ENCODE data around the gene THAP10.

THAP10 gene

GRCh38 chr15:70853973-70854665, 38.1 kb downstream of the THAP10 start, which contains the start of gene LARP6:
TSS of gene LARP6 (minus strand) at chr15:70854157. CDS start at chr15:70854088, 69 bp downstream.
- DNase-seq (ENCODE audit: low spot score), result peak; percentile 70

DNA sequence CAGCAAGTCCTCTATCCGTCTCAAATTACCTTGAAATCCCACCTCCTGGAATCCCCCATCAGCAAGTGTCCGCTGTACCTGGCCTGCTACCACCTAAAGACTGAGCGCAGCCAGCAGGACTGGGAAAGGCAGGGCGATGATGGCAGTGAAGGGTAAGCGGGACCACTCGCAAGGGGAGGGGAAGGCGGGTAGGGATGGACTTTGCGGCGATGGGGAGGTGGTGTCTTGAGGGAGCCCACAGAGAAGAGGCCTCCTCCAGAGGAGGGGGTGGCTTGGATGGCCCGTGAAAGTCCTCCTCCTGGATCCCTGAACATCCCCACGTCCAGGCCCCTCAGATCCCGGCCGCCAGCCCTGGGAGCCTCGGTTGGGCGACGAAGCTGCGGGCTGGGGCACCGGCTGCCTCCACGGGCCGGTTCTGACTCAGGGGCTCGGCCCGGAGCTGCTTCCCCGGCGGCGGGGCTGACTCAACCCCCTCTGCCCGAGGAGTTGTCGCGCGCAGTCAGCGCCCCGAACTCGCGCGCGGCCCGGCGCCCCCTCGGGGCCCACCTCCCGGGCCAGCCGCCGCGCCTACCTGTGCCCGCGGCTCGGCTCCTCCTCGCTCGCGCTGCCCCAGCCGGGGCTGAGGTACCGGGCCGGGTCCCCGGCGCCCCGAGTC, 38.8 kb downstream of the THAP10 start:
- DNase-seq (ENCODE audit: low spot score), result peak; percentile 56

DNA sequence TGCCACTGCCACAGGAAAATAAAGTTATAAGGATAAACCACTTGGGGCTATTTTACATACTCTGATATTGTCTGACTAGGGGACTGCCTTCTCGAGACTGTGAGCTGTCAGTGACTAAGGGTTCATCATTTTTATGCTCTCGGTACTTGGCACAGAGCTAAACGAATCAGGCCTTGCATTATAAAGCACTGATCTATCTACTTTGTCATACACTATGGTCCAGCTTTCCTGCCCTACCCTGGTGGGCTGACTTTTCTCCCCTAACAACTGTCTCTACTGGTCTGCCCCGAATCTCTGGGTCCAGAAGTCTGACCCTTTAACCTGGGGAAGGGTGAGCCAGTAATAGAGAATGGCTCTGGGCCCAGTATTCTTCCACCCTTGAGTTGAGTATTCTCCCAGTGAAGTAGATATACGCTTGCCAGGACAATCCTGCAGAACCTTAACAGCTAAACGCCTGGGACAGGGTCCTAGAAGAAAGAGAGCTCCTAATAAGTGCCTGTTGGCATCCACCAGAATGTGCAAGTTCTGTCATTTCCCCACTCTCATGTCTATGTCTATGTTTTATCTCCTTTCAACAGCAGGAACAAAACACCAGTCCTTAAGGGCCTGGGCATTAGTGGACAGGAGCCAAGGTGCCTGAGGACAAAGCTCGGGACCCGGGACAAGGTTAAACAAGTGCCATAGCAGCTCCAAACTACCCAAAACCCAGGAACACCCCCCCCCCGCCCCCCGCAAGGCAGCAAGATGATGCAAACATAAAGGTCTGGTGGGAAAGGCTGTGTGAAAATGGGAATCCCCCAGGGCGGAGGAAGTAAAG, 39.5 kb downstream of the THAP10 start:
- no peak for DNase-seq (ENCODE audit: low spot score)

DNA sequence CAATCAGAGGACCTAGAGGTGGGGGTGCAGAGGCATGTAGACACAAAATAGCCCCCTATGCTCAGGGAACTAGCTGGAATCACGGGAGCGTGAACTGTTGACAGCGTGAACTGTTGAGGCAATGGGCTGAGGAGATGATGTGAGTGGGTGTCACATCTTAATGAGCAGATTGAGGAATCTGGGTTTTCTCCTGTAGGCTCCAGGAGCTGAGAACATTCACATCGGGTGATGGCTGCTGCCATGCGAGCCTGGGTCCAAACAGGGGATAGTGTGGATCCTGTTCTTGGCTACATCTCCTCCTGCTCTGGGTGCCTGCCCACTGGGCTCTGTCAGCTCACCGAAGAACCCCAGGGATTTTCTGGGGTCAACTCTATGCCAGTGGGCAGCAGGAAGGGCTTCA, 40.3 kb downstream of the THAP10 start:
- DNase-seq (ENCODE audit: low spot score), result no peak

DNA sequence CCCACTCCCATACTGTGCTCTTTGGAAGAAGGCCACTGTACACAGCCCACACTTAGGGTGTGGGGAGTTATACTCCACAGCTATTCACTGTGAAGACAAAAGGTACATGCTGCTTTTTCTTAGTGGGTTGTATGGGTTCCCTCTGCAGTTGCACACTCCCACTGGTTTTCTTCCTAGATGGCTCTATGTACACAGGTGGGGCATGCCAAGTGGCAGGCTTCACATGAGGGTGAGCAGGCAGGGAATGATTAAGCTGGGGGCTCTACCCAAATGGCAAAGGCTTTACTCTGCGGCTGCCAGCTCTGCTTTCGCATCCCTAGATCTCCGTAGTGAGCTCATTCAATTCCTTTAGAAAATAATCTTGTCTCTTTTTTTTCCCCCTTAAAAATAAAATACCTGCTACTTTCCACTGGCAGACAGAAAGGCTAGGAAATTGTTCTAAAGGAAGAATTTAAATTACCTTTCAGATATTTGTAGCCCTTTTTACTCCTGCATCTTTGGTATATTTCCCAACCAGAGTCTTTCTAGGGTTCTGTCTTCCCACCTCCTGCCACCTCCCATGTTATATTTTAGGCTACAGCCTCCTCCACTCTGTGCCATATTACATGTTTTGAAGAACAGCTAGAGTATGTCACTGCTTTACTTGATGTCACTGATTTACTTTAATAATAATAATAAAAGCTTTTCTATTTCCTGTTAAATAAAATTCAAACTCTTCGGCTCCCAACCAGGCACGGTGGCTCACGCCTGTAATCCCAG, 46.5 kb downstream of the THAP10 start:
- no peak for DNase-seq (ENCODE audit: low spot score)

DNA sequence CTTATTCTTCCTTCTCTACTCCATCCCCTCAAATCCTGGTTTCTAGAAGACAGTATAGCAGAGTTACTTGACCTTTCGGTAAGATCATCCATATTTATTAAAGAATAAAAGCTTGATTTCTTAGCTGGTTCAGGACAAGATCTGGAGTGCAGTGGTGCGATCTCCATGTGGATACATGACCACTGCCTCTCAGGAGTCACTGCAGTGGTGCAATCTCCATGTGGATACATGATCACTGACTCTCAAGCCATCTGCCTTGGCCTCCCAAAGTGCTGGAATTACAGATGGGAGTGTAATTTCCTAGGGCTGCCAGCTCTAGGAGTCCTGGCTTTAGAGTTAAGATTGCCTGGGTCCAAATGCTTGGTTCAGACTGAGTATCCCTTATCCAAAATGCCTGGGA, 54.8 kb downstream of the THAP10 start:
- no peak for DNase-seq (ENCODE audit: low spot score)

- DNase-seq (ENCODE audit: low spot score), result no peak
Measured at GRCh38 chr15:70835841-70836240, 56.4 kb downstream of the THAP10 start.

DNA sequence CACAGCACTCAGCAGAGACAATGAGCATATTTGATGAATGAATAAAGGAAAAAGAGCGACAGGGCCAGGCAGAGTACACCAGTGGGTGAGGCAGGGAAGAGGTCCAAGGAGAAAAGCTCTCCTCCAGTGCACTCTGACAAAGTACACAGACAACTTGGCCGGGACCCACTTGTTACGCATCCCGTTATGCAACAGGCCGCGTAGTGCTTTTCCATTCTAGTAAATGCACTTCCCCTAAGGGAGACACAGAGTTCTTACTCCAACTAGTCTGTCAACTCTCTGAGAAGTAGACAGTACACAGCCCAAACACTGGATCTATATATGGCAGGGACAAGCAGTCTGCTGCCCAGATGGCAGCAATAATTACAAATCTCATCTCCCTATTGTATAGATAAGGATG, 56.8 kb downstream of the THAP10 start:
- no peak for DNase-seq (ENCODE audit: low spot score)

DNA sequence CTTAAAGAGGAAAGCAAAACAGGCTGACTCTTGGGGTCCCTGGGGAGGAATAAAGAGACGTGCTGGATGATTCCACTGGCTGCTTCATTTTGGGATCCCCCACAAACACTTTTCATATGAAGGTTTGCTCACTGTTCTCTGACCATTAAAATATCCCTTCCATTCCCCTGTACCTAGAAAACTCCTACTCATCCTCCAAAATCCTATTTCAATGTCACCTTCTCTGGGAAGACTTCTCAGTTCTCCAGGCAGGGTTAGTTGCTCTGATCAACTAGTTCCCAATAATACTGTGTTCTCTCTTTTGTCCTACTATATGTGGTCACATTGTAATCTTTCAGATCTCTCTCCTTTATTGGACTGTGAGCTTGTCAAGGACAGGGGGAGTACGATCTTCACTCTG, 57.2 kb downstream of the THAP10 start:
- DNase-seq (ENCODE audit: low spot score), result no peak

- peak; percentile 54 for DNase-seq (ENCODE audit: low spot score)
Measured at GRCh38 chr15:70833861-70834765, 58.1 kb downstream of the THAP10 start.

DNA sequence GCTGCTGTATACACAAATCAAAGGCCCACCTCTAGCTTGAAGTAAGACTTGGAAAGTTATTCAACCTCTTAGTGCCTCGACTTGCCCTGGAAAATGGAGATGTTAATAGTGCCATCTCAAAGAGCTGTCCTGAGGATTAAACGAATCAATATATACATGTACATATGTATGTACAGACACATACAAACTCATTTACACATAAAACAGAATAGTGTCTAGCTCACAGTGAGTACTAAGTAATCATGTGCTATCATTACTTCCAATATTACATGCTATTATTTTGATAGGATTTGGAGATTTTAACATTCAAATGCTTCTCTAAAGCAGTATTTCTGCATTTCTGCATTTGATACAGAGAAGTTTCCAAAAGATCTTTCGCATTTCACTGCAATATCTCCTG, 58.8 kb downstream of the THAP10 start:
- no peak for DNase-seq (ENCODE audit: low spot score)

GRCh38 chr15:70832176-70832575, 60.1 kb downstream of the THAP10 start:
- DNase-seq (ENCODE audit: low spot score), result no peak
